Cardiac atrium fibroblast (primary cell): ENCODE measurements around the gene PWP1. TPM values are rescaled to one million over a fixed set of nuclear protein-coding genes. Genes with fewer than 3 reads are reported as not detected.

Source experiments
- total RNA-seq: library from RNA; depleted of rRNA; stranded (reverse); fragments of >200 nt; gene quantifications from 2 replicates; pipeline ENCODE4 v1.2.3, GENCODE V29; 2015

Gene PWP1
- 63.7 and 69.2 TPM in 2 replicates for total RNA-seq

DNA sequence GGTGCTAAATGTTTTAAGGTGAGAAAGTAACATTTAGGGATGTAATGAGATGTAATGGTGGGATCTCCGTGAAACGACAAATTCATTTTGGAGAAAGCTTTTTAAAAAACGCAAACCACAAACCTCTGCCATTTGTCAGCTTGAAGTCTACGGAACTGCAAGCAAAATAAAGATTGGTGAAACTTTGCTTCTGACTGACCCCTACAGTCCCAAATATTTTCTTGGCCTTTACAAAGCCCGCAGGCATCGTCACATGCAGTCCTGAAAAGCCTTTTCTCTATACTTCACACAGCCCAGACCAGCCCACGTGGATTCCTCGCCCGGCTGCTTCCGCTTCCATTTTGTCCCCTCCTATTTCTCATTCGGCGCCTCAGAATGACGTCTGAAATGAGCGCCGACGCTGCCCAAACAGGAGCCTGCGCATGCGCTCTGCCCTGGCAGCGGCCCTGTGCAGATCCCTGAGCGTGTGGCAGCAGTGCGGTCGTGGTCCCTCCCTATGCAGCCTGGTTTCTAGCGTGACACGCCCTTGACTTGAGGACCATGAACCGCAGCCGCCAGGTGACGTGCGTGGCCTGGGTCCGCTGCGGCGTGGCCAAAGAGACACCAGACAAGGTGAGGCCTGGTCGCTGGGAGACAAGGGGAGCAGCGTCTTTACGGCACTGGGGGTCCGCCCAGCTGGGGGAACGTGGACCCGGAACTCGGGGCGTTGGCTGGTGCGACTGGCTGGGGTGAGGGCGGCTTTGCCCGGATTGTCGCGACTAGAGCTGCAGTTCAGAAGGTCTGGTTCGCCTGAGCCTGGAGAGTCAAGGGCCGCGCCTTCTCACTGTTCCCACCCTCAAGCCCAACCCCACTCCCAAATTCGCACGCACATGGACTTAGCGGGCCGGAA lies at the start of gene PWP1:
Gene PWP1, plus strand, starts transcription at position 440 of the 889 bp plus-strand sequence. Its CDS starts 101 bp downstream, at position 541.

DNA sequence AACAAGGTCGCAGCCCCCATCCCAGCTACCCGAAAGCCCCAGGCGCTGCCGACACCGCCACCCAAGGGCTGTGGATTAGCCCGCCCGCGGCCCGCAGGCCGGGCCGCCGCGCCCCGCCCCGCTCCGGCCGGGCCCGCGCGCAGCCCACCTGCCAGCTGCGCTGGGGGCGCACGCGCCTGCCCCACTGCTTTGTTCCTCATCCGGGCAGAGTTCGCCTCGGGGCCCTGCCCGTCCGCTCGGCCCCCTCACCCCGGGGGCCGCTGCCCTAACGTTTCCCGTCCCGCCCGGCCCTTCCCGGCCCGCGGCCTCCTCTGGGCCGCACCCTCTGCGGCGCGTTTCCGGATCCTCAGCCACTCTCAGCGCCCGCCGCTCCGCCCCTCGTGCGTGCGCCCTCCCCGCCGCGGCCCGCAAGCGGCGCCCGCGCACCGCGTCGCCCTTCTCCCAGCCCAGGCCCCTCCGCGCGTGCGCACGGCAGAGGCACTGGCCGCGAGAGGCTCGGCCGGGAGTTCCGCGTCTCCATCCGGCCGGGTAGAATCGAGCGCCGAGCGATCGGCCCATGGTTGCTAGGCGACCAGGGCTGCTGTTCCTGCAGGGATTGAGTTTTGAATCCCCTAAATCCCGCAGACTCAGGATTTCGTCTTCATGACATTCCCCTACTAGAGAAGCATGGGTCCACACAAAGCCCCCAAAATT lies 75.4 kb downstream of the PWP1 start, which contains the start of gene PRDM4:
Gene PRDM4, minus strand, starts transcription at position 329 of the 693 bp plus-strand sequence. CDS start 622 bp downstream, outside the sequence.

Other genes starting within 250 kb of the PWP1 start
- 16.8 and 17.7 TPM in 2 replicates for gene PRDM4, start 75.3 kb downstream of the PWP1 start, total RNA-seq
- gene ASCL4, start 88.9 kb downstream of the PWP1 start, total RNA-seq: not detected in 2 replicates